ENCODE measurements around the gene CACNA1C. TPM values are rescaled to one million over a fixed set of nuclear protein-coding genes. Genes with fewer than 3 reads are reported as not detected.

The CACNA1C gene
- total and polyA plus RNA-seq, 5 donors from 2014 or later = 0.02 to 0.14 (median 0.10) TPM

- no peak overlapping the region for H3K4me3 Mint-ChIP-seq
- H3K4me1 Mint-ChIP-seq = no peaks in the 10 kb centered on the region
- Histone ChIP-seq H3K9me3 (ENCODE audit: control insufficient read depth in 2 of 2, low read length in 2 of 2) (no peaks in the 10 kb centered on the region), H3K4me1 (ENCODE audit: control insufficient read depth, insufficient read depth, low read length, poor library complexity, severe bottlenecking) (no peaks in the 10 kb centered on the region), H3K36me3 (ENCODE audit: control insufficient read depth, insufficient read depth, low read length) (no peaks in the 10 kb centered on the region), H3K27me3 (ENCODE audit: control insufficient read depth, insufficient read depth, low read length) (no peaks in the 10 kb centered on the region), H3K4me3 (ENCODE audit: low read depth, low read length) (no peak overlapping the region), H3K27ac (ENCODE audit: insufficient read depth, low read length, poor library complexity, severe bottlenecking) (no peak overlapping the region)
- H3K27me3 Mint-ChIP-seq = no peaks in the 10 kb centered on the region
- H3K36me3 Mint-ChIP-seq = no peaks in the 10 kb centered on the region
- H3K9me3 Mint-ChIP-seq = peaks cover 0 to 2% (median 0%) of the 10 kb centered on the region in 7 donors
- no peak overlapping the region for H3K27ac Mint-ChIP-seq
- ATAC-seq (ENCODE audit: low read depth in 2 of 2) = no peak
- no peak for DNase-seq
Observed at GRCh38 chr12:2411011-2411410, 358.2 kb downstream of the CACNA1C start.

GRCh38 chr12:2411616-2412304 lies 359.0 kb downstream of the CACNA1C start:
- Histone ChIP-seq H3K4me1 (ENCODE audit: control insufficient read depth, insufficient read depth, low read length, poor library complexity, severe bottlenecking) (no peaks in the 10 kb centered on the region), H3K36me3 (ENCODE audit: control insufficient read depth, insufficient read depth, low read length) (no peaks in the 10 kb centered on the region), H3K27me3 (ENCODE audit: control insufficient read depth, insufficient read depth, low read length) (no peaks in the 10 kb centered on the region), H3K4me3 (ENCODE audit: low read depth, low read length) (no peak overlapping the region), H3K9me3 (ENCODE audit: control insufficient read depth in 2 of 2, low read length in 2 of 2) (no peaks in the 10 kb centered on the region), H3K27ac (ENCODE audit: insufficient read depth, low read length, poor library complexity, severe bottlenecking) (no peak overlapping the region)
- Mint-ChIP-seq H3K36me3 (no peaks in the 10 kb centered on the region), H3K27ac (no peak overlapping the region), H3K4me3 (no peak overlapping the region), H3K4me1 (no peaks in the 10 kb centered on the region), H3K27me3 (no peaks in the 10 kb centered on the region), H3K9me3 (peaks cover 0 to 2% (median 0%) of the 10 kb centered on the region in 7 donors)
- DNase-seq = no peak
- ATAC-seq (ENCODE audit: low read depth in 2 of 2) = no peak

- ATAC-seq (ENCODE audit: low read depth in 2 of 2) (no peak), DNase-seq (no peak)
- Mint-ChIP-seq H3K4me3 (no peak overlapping the region), H3K9me3 (peaks cover 0 to 2% (median 0%) of the 10 kb centered on the region in 7 donors), H3K36me3 (no peaks in the 10 kb centered on the region), H3K27ac (no peak overlapping the region), H3K4me1 (no peaks in the 10 kb centered on the region), H3K27me3 (no peaks in the 10 kb centered on the region)
- no peak overlapping the region for H3K27ac ChIP-seq (ENCODE audit: insufficient read depth, low read length, poor library complexity, severe bottlenecking)
- no peaks in the 10 kb centered on the region for H3K36me3 ChIP-seq (ENCODE audit: control insufficient read depth, insufficient read depth, low read length)
- no peaks in the 10 kb centered on the region for H3K4me1 ChIP-seq (ENCODE audit: control insufficient read depth, insufficient read depth, low read length, poor library complexity, severe bottlenecking)
- no peak overlapping the region for H3K4me3 ChIP-seq (ENCODE audit: low read depth, low read length)
- H3K9me3 ChIP-seq (ENCODE audit: control insufficient read depth in 2 of 2, low read length in 2 of 2) = no peaks in the 10 kb centered on the region
- H3K27me3 ChIP-seq (ENCODE audit: control insufficient read depth, insufficient read depth, low read length) = no peaks in the 10 kb centered on the region
Observed at GRCh38 chr12:2412305-2412643, 359.5 kb downstream of the CACNA1C start.

GRCh38 chr12:2413301-2413700 lies 360.5 kb downstream of the CACNA1C start:
- Histone ChIP-seq H3K27ac (ENCODE audit: insufficient read depth, low read length, poor library complexity, severe bottlenecking) (no peak overlapping the region), H3K4me1 (ENCODE audit: control insufficient read depth, insufficient read depth, low read length, poor library complexity, severe bottlenecking) (no peaks in the 10 kb centered on the region), H3K36me3 (ENCODE audit: control insufficient read depth, insufficient read depth, low read length) (no peaks in the 10 kb centered on the region), H3K4me3 (ENCODE audit: low read depth, low read length) (no peak overlapping the region), H3K9me3 (ENCODE audit: control insufficient read depth in 2 of 2, low read length in 2 of 2) (no peaks in the 10 kb centered on the region), H3K27me3 (ENCODE audit: control insufficient read depth, insufficient read depth, low read length) (no peaks in the 10 kb centered on the region)
- Mint-ChIP-seq H3K27me3 (peaks cover under 1% of the 10 kb centered on the region), H3K4me3 (no peak overlapping the region), H3K4me1 (no peaks in the 10 kb centered on the region), H3K9me3 (peaks cover 0 to 2% (median 0%) of the 10 kb centered on the region in 7 donors), H3K27ac (no peak overlapping the region), H3K36me3 (no peaks in the 10 kb centered on the region)
- DNase-seq = no peak
- no peak for ATAC-seq (ENCODE audit: low read depth in 2 of 2)

GRCh38 chr12:2413999-2414792 lies 361.4 kb downstream of the CACNA1C start:
- Histone ChIP-seq H3K36me3 (ENCODE audit: control insufficient read depth, insufficient read depth, low read length) (no peaks in the 10 kb centered on the region), H3K9me3 (ENCODE audit: control insufficient read depth in 2 of 2, low read length in 2 of 2) (no peaks in the 10 kb centered on the region), H3K27ac (ENCODE audit: insufficient read depth, low read length, poor library complexity, severe bottlenecking) (no peak overlapping the region), H3K4me3 (ENCODE audit: low read depth, low read length) (no peak overlapping the region), H3K4me1 (ENCODE audit: control insufficient read depth, insufficient read depth, low read length, poor library complexity, severe bottlenecking) (no peaks in the 10 kb centered on the region), H3K27me3 (ENCODE audit: control insufficient read depth, insufficient read depth, low read length) (no peaks in the 10 kb centered on the region)
- Mint-ChIP-seq H3K36me3 (no peaks in the 10 kb centered on the region), H3K9me3 (peaks cover 0 to 2% (median 0%) of the 10 kb centered on the region in 7 donors), H3K4me3 (no peak overlapping the region), H3K4me1 (no peaks in the 10 kb centered on the region), H3K27me3 (peaks cover 5% of the 10 kb centered on the region), H3K27ac (no peak overlapping the region)
- ATAC-seq (ENCODE audit: low read depth in 2 of 2) (no peak), DNase-seq (no peak)

GRCh38 chr12:2414810-2415567 lies 362.2 kb downstream of the CACNA1C start:
- Histone ChIP-seq H3K4me1 (ENCODE audit: control insufficient read depth, insufficient read depth, low read length, poor library complexity, severe bottlenecking) (no peaks in the 10 kb centered on the region), H3K36me3 (ENCODE audit: control insufficient read depth, insufficient read depth, low read length) (no peaks in the 10 kb centered on the region), H3K27ac (ENCODE audit: insufficient read depth, low read length, poor library complexity, severe bottlenecking) (no peak overlapping the region), H3K27me3 (ENCODE audit: control insufficient read depth, insufficient read depth, low read length) (no peaks in the 10 kb centered on the region), H3K4me3 (ENCODE audit: low read depth, low read length) (no peak overlapping the region), H3K9me3 (ENCODE audit: control insufficient read depth in 2 of 2, low read length in 2 of 2) (no peaks in the 10 kb centered on the region)
- Mint-ChIP-seq H3K36me3 (no peaks in the 10 kb centered on the region), H3K9me3 (peaks cover 0 to 2% (median 0%) of the 10 kb centered on the region in 7 donors), H3K27me3 (peaks cover 5% of the 10 kb centered on the region), H3K27ac (no peak overlapping the region), H3K4me3 (no peak overlapping the region), H3K4me1 (no peaks in the 10 kb centered on the region)
- ATAC-seq (ENCODE audit: low read depth in 2 of 2) (no peak), DNase-seq (no peak)

- Mint-ChIP-seq H3K9me3 (peaks cover 0 to 2% (median 0%) of the 10 kb centered on the region in 7 donors), H3K27ac (no peak overlapping the region), H3K4me3 (no peak overlapping the region), H3K36me3 (no peaks in the 10 kb centered on the region), H3K4me1 (no peaks in the 10 kb centered on the region), H3K27me3 (peaks cover 5% of the 10 kb centered on the region)
- H3K4me1 ChIP-seq (ENCODE audit: control insufficient read depth, insufficient read depth, low read length, poor library complexity, severe bottlenecking) = no peaks in the 10 kb centered on the region
- no peak overlapping the region for H3K4me3 ChIP-seq (ENCODE audit: low read depth, low read length)
- no peaks in the 10 kb centered on the region for H3K36me3 ChIP-seq (ENCODE audit: control insufficient read depth, insufficient read depth, low read length)
- no peaks in the 10 kb centered on the region for H3K9me3 ChIP-seq (ENCODE audit: control insufficient read depth in 2 of 2, low read length in 2 of 2)
- DNase-seq (no peak), ATAC-seq (ENCODE audit: low read depth in 2 of 2) (no peak)
- H3K27ac ChIP-seq (ENCODE audit: insufficient read depth, low read length, poor library complexity, severe bottlenecking) = no peak overlapping the region
- no peaks in the 10 kb centered on the region for H3K27me3 ChIP-seq (ENCODE audit: control insufficient read depth, insufficient read depth, low read length)
Observed at GRCh38 chr12:2415568-2415944, 362.8 kb downstream of the CACNA1C start.
